Retinal pigment epithelial cell (primary cell): ENCODE results near the gene PLXNA2.

Experiments
- DNase-seq: peaks from one replicate; pipeline ENCODE4 v3.0.0-alpha.2; 2010; ENCODE audit warnings: low read depth
- H3K4me3 ChIP-seq: 2 replicates; pipeline ENCODE4 v1.5.1; 2011; ENCODE audit warnings: mild to moderate bottlenecking, low read length, control low read depth, moderate library complexity
- TF ChIP-seq, protein P1 (sequence below): conservative IDR thresholded peaks from 2 replicates; pipeline ENCODE4 v1.5.1; 2011; ENCODE audit warnings: low read depth, low read length, control low read depth, inconsistent platforms

Gene PLXNA2

DNA sequence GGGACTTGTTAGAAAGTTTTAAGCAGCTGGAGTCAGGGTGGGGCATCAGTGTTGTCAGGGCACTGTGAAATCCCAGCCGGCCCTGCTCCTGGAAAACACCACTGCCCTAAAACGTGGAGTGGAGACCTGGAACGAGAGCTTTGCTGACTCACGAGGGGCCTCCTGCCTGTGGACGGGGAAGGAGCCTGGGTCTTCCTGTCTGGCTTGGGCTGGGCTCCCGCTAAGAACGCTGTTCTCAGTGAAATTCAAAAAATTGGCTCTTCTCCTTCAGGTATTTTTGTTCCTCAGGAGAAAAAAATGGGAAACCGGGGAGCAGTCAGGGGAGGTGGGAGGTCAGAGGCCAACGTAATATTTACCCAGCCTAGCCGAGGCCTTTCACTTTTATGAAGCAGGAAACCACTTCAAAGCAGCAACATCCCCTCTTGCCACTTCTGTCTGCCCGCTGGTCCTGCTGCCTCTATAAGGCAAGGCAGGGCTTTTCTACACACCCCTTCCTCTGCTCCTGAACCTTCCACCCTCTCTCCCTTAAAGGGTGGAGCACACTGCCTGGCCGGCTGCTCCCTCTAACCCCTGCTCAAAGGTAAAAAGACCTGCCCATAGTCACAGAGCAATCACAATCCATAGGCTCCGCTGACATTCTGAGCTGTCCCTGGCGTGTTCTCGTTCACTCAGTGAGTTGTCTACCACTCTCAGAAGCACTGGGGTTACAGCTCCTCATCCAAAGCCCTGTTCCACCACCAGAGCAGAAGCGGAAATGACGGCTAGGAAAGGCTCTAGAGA, 8.0 kb downstream of the PLXNA2 start:
- no peak overlapping the region for H3K4me3 ChIP-seq
- TF ChIP-seq, protein P1, sequence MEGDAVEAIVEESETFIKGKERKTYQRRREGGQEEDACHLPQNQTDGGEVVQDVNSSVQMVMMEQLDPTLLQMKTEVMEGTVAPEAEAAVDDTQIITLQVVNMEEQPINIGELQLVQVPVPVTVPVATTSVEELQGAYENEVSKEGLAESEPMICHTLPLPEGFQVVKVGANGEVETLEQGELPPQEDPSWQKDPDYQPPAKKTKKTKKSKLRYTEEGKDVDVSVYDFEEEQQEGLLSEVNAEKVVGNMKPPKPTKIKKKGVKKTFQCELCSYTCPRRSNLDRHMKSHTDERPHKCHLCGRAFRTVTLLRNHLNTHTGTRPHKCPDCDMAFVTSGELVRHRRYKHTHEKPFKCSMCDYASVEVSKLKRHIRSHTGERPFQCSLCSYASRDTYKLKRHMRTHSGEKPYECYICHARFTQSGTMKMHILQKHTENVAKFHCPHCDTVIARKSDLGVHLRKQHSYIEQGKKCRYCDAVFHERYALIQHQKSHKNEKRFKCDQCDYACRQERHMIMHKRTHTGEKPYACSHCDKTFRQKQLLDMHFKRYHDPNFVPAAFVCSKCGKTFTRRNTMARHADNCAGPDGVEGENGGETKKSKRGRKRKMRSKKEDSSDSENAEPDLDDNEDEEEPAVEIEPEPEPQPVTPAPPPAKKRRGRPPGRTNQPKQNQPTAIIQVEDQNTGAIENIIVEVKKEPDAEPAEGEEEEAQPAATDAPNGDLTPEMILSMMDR: no peak
- no peak for DNase-seq

DNA sequence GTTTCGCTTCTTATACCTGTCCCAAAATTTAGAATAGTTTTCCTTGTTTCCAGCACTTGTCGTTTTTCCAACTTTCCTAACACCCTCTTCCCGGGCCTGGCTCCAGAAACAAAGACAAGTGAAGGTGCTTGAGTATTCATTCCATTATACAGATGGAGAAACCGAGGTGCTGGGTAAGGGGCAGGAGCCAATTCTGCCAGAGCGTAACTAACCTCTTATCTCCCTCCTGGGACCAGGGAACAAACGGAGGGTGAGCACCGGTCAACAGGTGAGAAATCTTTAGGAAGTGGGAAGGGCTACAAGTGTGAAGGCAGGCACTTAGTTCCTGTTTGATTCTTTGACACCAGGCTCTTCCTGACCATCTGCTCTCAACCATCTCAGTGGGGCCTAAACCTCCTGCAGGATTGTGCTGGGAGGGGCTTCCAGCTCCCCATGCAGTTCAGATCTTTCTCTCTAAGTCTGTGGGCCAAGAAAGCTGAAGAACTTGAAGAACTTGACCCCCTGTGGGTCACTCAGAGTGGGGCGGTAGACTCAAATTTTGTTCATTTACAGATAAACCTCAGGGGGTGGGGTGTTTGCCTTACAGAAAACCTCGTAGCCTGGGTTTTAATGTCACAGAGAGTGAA, 8.7 kb downstream of the PLXNA2 start:
- no peak for DNase-seq
- no peak overlapping the region for H3K4me3 ChIP-seq
- TF ChIP-seq, protein P1: no peak

DNA sequence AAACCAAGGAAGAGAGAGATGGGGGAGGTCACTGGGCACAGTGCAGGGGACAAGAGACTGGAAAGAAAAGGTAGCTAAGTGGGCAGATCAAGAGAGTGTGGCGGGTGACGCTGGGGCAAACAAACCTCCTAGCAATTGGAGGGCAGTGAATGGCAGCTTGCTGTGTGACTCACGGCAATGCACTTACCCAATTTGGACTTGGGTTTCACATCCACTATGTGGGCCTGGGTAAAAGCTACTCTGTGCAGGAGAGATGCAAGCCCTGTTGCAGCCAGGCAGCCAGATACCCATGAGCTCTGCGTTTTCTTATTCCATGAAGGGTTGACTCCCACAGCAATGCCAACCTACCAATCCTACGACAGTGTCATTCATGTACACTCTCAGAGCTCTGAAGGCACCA, 9.5 kb downstream of the PLXNA2 start:
- no peak overlapping the region for H3K4me3 ChIP-seq
- DNase-seq: no peak
- TF ChIP-seq, protein P1: no peak

DNA sequence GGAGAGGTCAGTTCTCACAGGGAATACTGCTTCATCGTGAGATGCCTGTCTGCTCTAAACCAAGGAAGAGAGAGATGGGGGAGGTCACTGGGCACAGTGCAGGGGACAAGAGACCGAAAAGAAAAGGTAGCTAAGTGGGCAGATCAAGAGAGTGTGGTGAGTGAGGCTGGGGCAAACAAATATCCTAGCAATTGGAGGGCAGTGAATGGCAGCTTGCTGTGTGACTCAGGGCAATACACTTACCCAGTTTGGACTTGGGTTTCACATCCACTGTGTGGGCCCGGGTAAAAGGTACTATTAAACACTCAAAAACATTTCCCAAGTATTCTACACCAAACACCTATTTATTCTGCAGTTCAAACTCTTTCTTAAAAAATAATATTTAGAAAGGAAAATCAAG, 10.2 kb downstream of the PLXNA2 start:
- DNase-seq: no peak
- no peak overlapping the region for H3K4me3 ChIP-seq
- TF ChIP-seq, protein P1: no peak

DNA sequence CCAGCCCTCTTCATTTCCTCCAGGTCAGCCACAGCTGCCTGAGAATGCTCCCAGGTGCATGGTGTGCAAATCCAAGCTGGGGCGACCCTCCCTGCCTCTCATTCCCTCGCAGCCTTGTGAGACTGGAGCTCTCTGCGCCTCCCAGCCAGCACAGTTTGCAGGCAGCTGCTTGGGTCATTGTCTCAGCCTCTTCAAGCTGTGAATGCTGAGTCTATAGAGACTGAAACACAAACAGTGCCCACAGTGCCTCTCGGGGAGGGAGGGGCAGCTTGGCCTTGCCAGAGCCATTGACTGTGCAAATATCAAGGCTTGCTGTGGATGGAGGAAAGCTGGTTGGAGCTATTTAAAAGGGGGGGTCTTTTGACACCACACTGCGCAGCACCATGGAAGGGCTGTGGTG, 10.6 kb downstream of the PLXNA2 start:
- H3K4me3 ChIP-seq: no peak overlapping the region
- DNase-seq: no peak
- TF ChIP-seq, protein P1: no peak

DNA sequence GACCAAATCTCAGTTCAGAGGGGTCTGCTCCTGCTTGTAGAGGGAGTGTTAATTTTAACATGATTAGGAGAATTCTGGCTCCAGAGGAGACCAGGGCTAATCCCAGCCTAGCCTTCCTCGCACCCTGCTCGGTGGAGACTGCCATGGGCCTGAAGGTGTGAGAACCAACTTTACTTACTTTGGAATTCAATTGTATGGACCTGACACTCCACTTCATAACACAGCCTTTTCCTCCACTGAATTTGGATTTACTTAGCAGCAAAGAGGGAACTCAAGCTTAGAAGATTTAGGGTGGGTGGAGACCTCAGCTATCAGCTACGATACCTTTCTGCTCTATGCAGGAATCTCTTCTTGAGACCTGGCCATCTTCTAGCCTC, 11.5 kb downstream of the PLXNA2 start:
- H3K4me3 ChIP-seq: no peak overlapping the region
- TF ChIP-seq, protein P1: no peak
- DNase-seq: no peak
